Suprapubic skin (tissue), 4 donors: ENCODE data around the gene LAMA4. TPM values are rescaled to one million over a fixed set of nuclear protein-coding genes. Genes with fewer than 3 reads are reported as not detected.

Source experiments
- DNase-seq, 2 donors: peaks; one replicate each; pipeline ENCODE4 v3.0.0-alpha.2; 2019; ENCODE audit warnings: low spot score in 2 of 2
- H3K27ac ChIP-seq: fragments of 200-600 bp; sonication (generic); one replicate; pipeline ENCODE4 v1.5.1; 2019
- H3K27me3 ChIP-seq: fragments of 200-600 bp; sonication (generic); one replicate; pipeline ENCODE4 v1.5.1; 2019
- H3K36me3 ChIP-seq: fragments of 200-600 bp; sonication (generic); one replicate; pipeline ENCODE4 v1.5.1; 2019
- H3K4me1 ChIP-seq: fragments of 200-600 bp; sonication (generic); one replicate; pipeline ENCODE4 v1.5.1; 2019
- H3K4me3 ChIP-seq: fragments of 200-600 bp; sonication (generic); one replicate; pipeline ENCODE4 v1.5.1; 2019; ENCODE audit warnings: mild to moderate bottlenecking
- H3K9me3 ChIP-seq: fragments of 200-600 bp; sonication (generic); one replicate; pipeline ENCODE4 v1.5.1; 2019
- CTCF ChIP-seq, 2 donors: fragments of 200-600 bp in 1 of 2; fragments of 450-650 bp in 1 of 2; sonication (generic) in 1 of 2; IDR thresholded peaks; one replicate each; pipeline ENCODE4 v1.5.1; 2016 to 2019; ENCODE audit warnings: antibody characterized with exemption in 2 of 2, mild to moderate bottlenecking in 1 of 2, moderate library complexity in 1 of 2
- EP300 ChIP-seq: sonication (generic); formaldehyde crosslinking; IDR thresholded peaks from one replicate; pipeline ENCODE4 v1.6.1; 2017; ENCODE audit warnings: antibody characterized with exemption
- POLR2A ChIP-seq, 2 donors: fragments of 450-650 bp; IDR thresholded peaks; one replicate each; pipeline ENCODE4 v1.6.1; 2017; ENCODE audit warnings: antibody characterized with exemption in 2 of 2, mild to moderate bottlenecking in 2 of 2, moderate library complexity in 2 of 2
- POLR2AphosphoS5 ChIP-seq, 3 donors: sonication (generic); formaldehyde crosslinking; IDR thresholded peaks; one replicate each; pipeline ENCODE4 v1.6.1; 2017; ENCODE audit warnings: antibody characterized with exemption in 3 of 3
- WGBS: methylation state at CpG from one replicate; pipeline ENCODE4 v1.1.5; 2018; 5-methylcytosine and 5-hydroxymethylcytosine counted together
- total RNA-seq, 4 donors: library from RNA; depleted of rRNA; stranded (reverse); fragments of >200 nt; gene quantifications; one replicate each; pipeline ENCODE4 v1.1.0, GENCODE V29; 2016

Gene LAMA4
- total RNA-seq, 4 donors from 2014 or later: 10.4 to 44.0 (median 23.6) TPM

GRCh38 chr6:112218563-112218962, 35.8 kb downstream of the LAMA4 start:
- 45% methylated on average over 5 of the region's 5 CpGs for WGBS
- TF ChIP-seq CTCF (IDR thresholded peaks at IDR 0.05): no peak
- peak; percentile 67 for TF ChIP-seq EP300
- TF ChIP-seq POLR2AphosphoS5 (IDR thresholded peaks at IDR 0.05): peak in 1 of 3 donors; percentile 57
- Histone ChIP-seq H3K36me3 (no peaks in the 10 kb centered on the region), H3K27me3 (no peaks in the 10 kb centered on the region), H3K4me3 (no peak overlapping the region), H3K4me1 (peaks cover 74% of the 10 kb centered on the region), H3K27ac (peak overlapping the region; percentile 40), H3K9me3 (no peaks in the 10 kb centered on the region)
- DNase-seq: no peak

GRCh38 chr6:112216662-112217551, 37.5 kb downstream of the LAMA4 start:
- no peak overlapping the region for H3K4me3 ChIP-seq
- 56% methylated on average over 6 of the region's 6 CpGs for WGBS
- TF ChIP-seq POLR2AphosphoS5 (IDR thresholded peaks at IDR 0.05): no peak
- no peak for TF ChIP-seq EP300
- TF ChIP-seq CTCF (IDR thresholded peaks at IDR 0.05): no peak
- TF ChIP-seq POLR2A (IDR thresholded peaks at IDR 0.05): no peak

GRCh38 chr6:112215488-112216284, 38.7 kb downstream of the LAMA4 start:
- 74% methylated on average over 7 of the region's 7 CpGs for WGBS
- H3K4me1 ChIP-seq: peaks cover 45% of the 10 kb centered on the region
- no peak for DNase-seq
- no peaks in the 10 kb centered on the region for H3K27me3 ChIP-seq
- TF ChIP-seq EP300 (no peak), CTCF (IDR thresholded peaks at IDR 0.05) (no peak)
- no peak overlapping the region for H3K27ac ChIP-seq
- H3K4me3 ChIP-seq: no peak overlapping the region
- no peaks in the 10 kb centered on the region for H3K9me3 ChIP-seq
- no peaks in the 10 kb centered on the region for H3K36me3 ChIP-seq

More at GRCh38 chr6:112216662-112217551, 37.5 kb downstream of the LAMA4 start:
- DNase-seq: no peak
- Histone ChIP-seq H3K27me3 (no peaks in the 10 kb centered on the region), H3K27ac (peak overlapping the region; percentile 53), H3K4me1 (peaks cover 57% of the 10 kb centered on the region), H3K9me3 (no peaks in the 10 kb centered on the region), H3K36me3 (no peaks in the 10 kb centered on the region)

GRCh38 chr6:112214739-112215269, 39.6 kb downstream of the LAMA4 start:
- no peak for DNase-seq
- Histone ChIP-seq H3K4me3 (no peak overlapping the region), H3K27ac (no peak overlapping the region), H3K27me3 (no peaks in the 10 kb centered on the region), H3K9me3 (no peaks in the 10 kb centered on the region), H3K36me3 (no peaks in the 10 kb centered on the region), H3K4me1 (peaks cover 40% of the 10 kb centered on the region)
- WGBS: 67% methylated on average over 2 of the region's 2 CpGs
- TF ChIP-seq CTCF (IDR thresholded peaks at IDR 0.05) (no peak), EP300 (no peak), POLR2AphosphoS5 (IDR thresholded peaks at IDR 0.05) (no peak), POLR2A (IDR thresholded peaks at IDR 0.05) (no peak)

- 94% methylated on average over 2 of the region's 2 CpGs for WGBS
- TF ChIP-seq EP300: no peak
- no peak for TF ChIP-seq POLR2AphosphoS5 (IDR thresholded peaks at IDR 0.05)
- TF ChIP-seq CTCF (IDR thresholded peaks at IDR 0.05): no peak
- no peak for TF ChIP-seq POLR2A (IDR thresholded peaks at IDR 0.05)
These were observed 43.5 kb downstream of the LAMA4 start for GRCh38 chr6:112210852-112211251.

More at GRCh38 chr6:112210852-112211251, 43.5 kb downstream of the LAMA4 start:
- H3K36me3 ChIP-seq: peaks cover 6% of the 10 kb centered on the region
- H3K27ac ChIP-seq: no peak overlapping the region
- H3K4me3 ChIP-seq: no peak overlapping the region
- H3K4me1 ChIP-seq: peaks cover 5% of the 10 kb centered on the region
- DNase-seq: no peak
- H3K27me3 ChIP-seq: no peaks in the 10 kb centered on the region
- no peaks in the 10 kb centered on the region for H3K9me3 ChIP-seq
